GM11168 (cell line): ENCODE data around the gene KRT34.

Experiments
- in situ Hi-C: fragments of 300-500 bp; cut with MboI; formaldehyde crosslinking; loops from one replicate; pipeline ENCODE4 v1.12.0; 2022; ENCODE audit warnings: low sequenced_read_pairs; ENCODE audit not compliant: unreplicated experiment

The KRT34 gene

GRCh38 chr17:41334385-41335305 is 47.5 kb downstream of the KRT34 start:
- in situ Hi-C loops = no loop called here

- in situ Hi-C loops = no loop called here
Observed at GRCh38 chr17:41333836-41334235, 48.3 kb downstream of the KRT34 start.

GRCh38 chr17:41333098-41333497 is 49.0 kb downstream of the KRT34 start:
- in situ Hi-C loops = no loop called here

DNA sequence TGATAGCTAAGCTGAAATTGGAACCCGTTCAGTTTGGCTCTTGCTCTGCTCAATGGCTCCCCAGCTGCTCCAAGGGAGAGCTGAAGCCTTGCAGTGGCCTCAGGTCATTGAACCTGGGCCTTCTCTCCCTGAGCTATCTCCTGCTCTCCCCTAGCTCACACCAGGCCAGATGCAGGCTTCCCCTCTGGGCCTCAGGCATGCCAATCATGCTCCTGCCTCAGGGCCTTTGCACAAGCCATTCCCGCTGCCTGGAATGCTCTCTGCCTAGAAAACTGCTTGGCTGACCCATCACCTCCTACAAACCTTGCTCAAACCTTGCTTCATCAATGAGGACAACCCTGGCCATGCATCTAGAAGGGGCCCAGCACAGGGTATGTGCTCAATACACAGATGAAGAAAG is 49.9 kb downstream of the KRT34 start:
- in situ Hi-C loops = no loop called here

GRCh38 chr17:41331606-41332005 is 50.5 kb downstream of the KRT34 start:
- in situ Hi-C loops = no loop called here

- in situ Hi-C loops = no loop called here
Observed at GRCh38 chr17:41329279-41329948, 52.7 kb downstream of the KRT34 start.

GRCh38 chr17:41328207-41328606 is 53.9 kb downstream of the KRT34 start:
- in situ Hi-C loops = no loop called here
